Medulla oblongata (tissue), 1 donor: ENCODE results near the gene ELK3.

Experiments
- DNase-seq: peaks from one replicate; pipeline ENCODE4 v3.0.0-alpha.2; 2015; ENCODE audit errors: extremely low spot score

ELK3 gene

GRCh38 chr12:96235484-96235826 is 41.3 kb downstream of the ELK3 start:
- DNase-seq = no peak

- DNase-seq = no peak
Measured at GRCh38 chr12:96236221-96236822, 42.1 kb downstream of the ELK3 start.

DNA sequence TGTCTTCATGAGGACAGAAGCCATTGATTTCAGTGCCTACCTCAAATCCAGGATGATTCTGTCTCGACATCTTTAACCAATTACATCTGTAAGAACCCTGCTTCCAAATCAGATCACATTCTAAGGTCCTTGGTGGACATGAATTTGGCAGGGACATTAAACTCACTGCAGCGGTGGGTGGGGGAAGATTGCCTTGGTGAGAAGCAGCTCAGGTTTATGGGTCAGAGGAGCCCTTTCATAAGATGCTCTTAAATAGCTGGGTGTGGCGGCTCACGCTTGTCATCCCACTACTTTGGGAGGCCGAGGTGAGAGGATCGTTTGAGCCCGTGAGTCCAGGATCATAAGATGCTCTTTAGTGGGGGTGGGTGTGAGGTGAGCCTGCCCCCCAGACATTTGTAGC is 42.9 kb downstream of the ELK3 start:
- DNase-seq = no peak

DNA sequence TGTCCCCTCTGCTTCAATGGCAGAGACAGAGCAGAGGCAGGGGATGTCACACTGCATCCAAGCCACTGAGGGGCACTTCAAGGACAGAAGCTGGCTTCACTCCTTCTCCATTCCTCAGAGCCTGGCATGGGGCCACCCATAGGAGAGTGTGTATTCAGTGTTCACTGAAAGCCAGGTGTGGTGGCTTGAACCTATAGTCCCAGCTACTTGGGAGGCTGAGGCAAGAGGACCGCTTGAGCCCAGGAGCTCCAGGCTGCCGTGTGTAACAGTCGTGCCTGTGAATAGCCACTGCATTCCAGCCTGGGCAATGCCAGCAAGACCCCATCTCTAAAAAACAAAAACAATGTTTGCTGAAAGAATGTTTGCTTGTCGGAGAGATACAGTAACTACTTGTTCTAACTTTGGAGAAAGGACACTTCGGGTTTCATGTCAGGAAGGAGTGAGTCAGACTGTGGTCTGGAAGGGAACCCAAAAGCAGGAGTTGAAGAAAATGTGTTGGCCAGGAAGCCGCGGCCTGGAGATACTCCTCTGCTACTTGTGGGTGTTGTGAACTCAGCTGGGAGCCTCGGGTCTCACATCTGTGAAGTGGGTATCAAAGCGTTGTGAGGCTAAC is 43.4 kb downstream of the ELK3 start:
- DNase-seq = no peak

- no peak for DNase-seq
Measured at GRCh38 chr12:96238336-96239047, 44.3 kb downstream of the ELK3 start.

- DNase-seq = no peak
Measured at GRCh38 chr12:96239711-96240635, 45.8 kb downstream of the ELK3 start.

DNA sequence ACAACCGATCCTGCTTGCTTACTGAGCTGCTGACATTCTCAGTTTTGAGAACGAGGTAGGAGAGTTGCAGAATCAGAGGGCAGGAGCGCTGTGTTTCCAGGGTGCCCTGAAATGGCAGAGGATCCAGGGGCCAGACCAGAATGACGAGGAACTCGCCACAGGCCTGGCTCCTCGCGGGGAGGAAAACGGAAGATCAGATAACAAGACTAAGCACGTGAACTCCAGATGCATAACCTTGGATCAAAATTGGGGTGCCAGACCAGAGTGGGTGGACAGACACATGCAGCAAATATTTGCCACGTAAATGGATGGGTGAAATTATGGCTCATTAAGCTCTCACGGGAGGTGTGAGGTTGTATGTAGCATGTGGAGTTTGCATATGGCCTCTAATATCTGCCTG is 46.5 kb downstream of the ELK3 start:
- no peak for DNase-seq

DNA sequence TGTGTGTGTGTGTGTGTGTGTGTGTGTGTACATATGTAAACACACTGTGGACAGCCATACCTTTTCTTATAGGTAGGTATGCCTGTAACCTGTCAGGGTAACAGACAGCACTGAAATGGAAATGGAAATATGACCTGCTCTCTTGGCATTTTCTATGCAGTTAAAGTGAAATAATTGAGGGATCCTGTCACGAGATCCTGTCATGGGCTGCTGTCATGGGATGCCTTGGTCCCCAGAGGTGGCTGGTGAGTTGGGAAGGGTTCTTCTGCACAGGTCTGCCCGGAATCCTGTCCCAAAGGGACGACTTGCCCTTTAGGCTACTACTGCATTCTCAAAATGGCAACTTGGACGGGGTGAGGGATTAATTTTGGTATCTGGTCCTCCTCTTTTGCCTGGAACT is 47.3 kb downstream of the ELK3 start:
- no peak for DNase-seq

DNA sequence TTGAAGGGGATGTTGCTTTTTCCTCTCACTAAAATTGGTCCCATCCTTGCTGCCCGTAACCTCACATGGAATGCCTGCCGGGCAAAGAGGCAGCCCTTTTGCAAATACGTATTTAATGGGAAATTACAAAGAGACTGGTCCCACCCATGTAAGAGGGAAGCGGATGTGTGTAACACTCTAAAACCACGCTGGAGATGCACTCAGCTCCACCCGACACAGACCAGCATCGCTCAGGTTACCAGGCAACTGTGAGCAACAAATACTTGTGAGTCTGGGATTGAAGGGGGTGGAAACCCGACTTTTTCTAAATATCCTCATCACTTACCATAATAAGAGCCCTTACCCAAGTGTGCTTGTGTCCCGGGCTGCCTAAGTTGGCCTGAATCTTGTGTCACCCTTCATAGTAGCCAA is 47.7 kb downstream of the ELK3 start:
- no peak for DNase-seq

- DNase-seq = no peak
Measured at GRCh38 chr12:96242597-96242996, 48.4 kb downstream of the ELK3 start.

GRCh38 chr12:96244826-96245225 is 50.7 kb downstream of the ELK3 start:
- no peak for DNase-seq

- no peak for DNase-seq
Measured at GRCh38 chr12:96246926-96247505, 52.8 kb downstream of the ELK3 start.

DNA sequence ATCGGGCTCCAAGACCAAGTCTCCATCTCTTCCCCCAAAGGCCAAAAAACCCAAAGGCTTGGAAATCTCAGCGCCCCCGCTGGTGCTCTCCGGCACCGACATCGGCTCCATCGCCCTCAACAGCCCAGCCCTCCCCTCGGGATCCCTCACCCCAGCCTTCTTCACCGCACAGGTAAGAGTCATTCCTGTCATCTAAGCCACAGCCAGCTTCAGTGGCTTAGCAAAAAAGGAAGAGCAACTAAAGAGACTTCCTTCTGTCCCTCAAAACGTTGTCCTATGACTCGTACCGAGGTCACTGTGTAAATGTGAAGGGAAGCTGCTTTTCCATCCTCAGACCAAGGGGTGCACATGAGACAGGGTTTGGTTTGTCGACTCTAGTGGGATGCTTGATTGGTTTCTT is 53.4 kb downstream of the ELK3 start:
- no peak for DNase-seq

DNA sequence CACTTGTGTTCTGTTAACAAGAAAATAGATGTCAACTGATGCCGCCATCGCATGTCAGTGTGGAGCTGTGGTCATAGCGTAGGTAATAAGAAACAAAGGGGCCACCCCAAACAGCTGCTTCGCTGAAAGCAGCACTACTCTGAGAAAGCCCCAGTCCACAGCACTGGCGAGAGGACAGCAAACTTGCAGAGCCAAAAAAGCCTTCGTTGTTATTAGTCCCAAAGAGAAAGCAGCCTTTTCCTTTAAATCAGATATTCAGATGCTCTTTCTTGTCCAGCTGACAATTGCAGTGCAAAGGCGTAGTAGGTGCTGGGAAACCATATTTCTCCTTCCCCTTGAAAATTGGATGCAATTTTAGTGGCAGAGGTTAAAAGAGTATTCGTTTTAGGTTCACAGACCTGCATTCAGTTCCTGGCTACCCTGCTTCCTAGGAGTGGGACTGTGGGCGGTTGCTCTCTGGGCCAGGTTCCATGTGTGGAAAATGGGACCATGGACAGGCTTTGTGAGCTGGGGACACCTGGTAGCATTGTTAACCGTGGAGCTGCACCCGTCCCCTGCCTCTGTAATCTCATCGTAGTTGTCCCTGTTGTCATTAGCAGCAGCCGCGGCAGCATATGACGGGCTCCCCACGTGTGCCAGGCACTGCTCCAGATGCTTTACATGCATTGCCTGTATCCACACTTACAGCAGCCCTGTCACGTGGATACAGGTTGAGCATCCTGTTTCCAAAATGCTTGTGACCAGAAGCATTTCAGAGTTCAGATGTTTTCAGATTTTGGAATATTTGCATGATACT is 54.2 kb downstream of the ELK3 start:
- DNase-seq = peak; percentile 53

DNA sequence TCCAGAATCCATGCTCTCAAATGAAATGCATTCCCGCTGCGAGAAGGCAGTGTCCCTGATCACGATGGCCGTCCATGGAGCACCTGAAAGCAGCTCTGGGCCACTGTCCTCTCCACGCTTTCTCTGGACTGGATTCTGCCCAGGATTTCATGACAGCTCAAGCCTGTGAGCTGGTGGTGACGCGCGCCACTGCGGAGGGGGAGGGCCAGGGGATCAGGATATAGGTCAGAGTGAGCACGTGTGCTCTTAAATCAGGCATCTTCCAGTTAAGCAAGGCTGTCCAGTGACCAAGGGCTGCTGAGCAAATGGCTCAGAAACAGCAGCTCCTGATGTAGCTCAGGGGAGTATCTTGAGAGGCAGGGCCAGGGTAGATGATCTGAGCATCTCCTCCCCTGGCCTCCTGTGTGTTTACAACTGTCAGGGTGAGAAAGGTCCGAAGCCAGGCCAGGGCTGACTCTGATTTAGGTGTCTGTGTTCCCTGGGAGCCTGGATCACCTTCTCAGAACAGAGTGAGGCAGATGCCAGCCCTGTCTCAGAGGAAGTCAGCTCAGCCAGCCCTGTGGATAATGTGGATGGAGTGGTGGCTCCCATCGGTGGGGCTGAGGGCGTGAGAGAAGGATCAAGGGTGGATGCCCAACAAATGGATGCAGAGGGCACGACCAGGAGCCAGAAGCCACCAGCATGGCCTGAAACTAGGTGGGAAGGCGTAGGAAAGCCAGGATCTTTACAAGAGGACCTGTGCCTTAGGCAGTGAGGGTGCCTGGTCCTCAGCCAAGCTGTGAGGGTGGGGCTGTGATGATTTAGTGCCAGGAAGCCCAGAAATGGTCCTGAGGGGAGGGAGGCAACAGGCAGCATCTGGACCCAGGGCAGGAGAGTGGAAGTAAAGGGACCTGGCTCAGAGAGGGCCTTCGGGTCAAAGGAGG is 55.3 kb downstream of the ELK3 start:
- DNase-seq = no peak

DNA sequence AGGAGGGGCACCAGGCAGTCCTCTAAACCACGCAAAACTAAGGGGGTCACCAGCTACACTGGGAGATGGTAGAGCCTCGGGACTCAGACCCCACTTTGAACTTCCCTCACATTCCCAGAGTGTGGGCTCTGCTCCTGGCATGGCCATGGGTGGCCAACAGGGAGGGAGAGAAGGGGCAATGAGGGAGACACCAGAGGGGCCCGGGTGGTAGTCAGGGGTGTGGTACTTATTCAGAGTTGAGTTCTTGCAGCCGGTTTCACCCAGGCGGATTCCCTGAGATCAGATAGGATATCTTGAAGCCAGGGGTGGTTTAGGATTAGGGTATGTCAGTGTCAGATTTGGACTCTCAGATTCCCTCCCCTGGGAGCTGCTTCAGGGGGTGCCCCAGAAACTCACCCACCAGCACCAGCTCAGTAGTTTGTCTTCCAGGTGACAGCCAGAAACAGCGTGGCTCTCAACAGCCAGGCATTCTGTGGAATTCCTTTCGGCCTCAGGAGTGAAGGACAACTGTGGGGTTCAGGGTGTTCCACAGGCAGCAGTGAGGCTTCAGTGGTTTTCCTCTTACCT is 56.0 kb downstream of the ELK3 start:
- no peak for DNase-seq

- DNase-seq = no peak
Measured at GRCh38 chr12:96255077-96255476, 60.9 kb downstream of the ELK3 start.

DNA sequence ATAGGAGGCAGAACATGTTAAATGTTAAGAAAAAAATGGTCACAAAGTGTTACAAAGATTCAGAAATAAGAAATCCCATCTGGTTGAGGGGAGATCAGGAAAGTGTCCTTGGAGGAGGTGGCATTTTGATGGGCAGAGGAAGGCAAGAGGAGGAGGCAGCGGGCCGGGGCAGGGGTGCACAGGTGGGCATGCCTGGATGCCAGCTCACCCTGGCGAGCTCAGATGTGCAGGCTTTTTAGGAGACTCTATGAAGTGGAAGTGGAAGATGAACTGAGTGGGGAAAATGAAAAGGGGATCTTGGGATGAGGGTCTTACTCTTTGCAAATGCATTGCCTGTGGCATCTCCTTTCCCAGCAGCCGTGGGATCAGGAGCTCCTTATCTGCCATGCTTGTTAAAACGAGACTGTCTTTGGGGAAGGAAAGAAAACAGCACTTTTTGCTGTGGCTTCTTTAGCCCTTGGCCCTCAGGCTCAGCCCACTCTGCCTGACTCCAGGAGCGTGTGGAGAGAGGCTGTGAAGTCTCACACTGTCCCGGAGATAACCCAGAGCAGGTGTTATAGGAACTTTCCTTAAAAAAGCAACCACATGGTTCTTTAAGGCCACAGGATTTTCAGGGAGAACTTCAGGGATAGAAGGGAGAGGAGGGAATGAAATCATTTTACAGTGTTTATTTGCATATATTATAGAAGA is 62.6 kb downstream of the ELK3 start:
- no peak for DNase-seq

DNA sequence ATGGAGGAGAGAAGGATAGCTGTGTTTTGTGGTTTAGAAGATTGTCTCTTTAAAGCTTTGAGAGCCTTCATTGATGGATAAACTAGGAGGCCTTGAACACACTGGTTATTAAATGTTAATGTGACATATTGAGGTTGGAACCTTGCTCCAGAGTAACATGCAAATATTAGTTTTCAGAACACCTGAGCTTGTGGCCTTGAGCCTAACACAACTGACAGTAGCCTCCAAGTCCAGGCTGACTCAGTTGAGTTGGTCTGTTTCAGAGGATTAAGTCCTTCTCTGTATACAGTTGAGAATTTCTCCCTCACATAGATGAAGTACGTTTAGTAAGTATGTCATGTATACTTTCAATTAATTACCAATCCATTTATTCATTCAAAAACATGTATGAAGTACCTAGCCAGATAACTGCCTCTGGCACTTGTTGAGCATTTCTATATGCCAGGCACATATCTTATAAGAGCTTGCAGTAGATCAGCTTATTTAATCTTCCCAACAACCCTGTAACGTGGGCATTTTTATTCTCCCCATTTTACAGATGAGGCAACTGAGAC is 63.5 kb downstream of the ELK3 start:
- no peak for DNase-seq
